GM12878 (cell line): Measurements from ENCODE around the gene ATP2B1.

Experiments
- NRF1 ChIP-seq: conservative IDR thresholded peaks from 2 replicates; pipeline ENCODE4 v1.6.1; 2011; ENCODE audit warnings: mild to moderate bottlenecking, low read depth, low read length, improper control_type of control experiment
- POLR2AphosphoS5 ChIP-seq: IDR thresholded peaks from 2 replicates; pipeline ENCODE4 v1.6.1; 2011; ENCODE audit warnings: mild to moderate bottlenecking, low read length, inconsistent platforms
- STAT3 ChIP-seq: IDR thresholded peaks from 2 replicates; pipeline ENCODE4 v1.6.1; 2011; ENCODE audit warnings: low read depth, low read length, improper control_type of control experiment
- ZBED1 ChIP-seq: IDR thresholded peaks from 2 replicates; pipeline ENCODE4 v1.6.1; 2016; ENCODE audit warnings: borderline replicate concordance
- TF ChIP-seq, protein P1 (sequence below): IDR thresholded peaks from 2 replicates; pipeline ENCODE4 v1.6.1; 2011; ENCODE audit warnings: borderline replicate concordance, low read depth, mild to moderate bottlenecking, moderate library complexity, low read length; ENCODE audit not compliant: insufficient read depth, poor library complexity, severe bottlenecking
- TF ChIP-seq, protein P2 (sequence below): fragments of 150-350 bp; IDR thresholded peaks from 2 replicates; pipeline ENCODE4 v1.6.1; 2016; ENCODE audit warnings: low read depth, low read length
- TF ChIP-seq, protein P3 (sequence below), 3 experiments: IDR thresholded peaks in 2 of 3; conservative IDR thresholded peaks in 1 of 3; 2 replicates each; pipeline ENCODE4 v1.5.1; 2011; ENCODE audit warnings: low read depth in 3 of 3, low read length in 3 of 3, mild to moderate bottlenecking in 3 of 3, control low read depth in 2 of 3, moderate library complexity in 2 of 3, inconsistent platforms in 1 of 3, mixed read lengths in 1 of 3; ENCODE audit not compliant: control insufficient read depth in 2 of 3, insufficient read depth in 1 of 3; ENCODE audit errors: extremely low read depth in 1 of 3

DNA sequence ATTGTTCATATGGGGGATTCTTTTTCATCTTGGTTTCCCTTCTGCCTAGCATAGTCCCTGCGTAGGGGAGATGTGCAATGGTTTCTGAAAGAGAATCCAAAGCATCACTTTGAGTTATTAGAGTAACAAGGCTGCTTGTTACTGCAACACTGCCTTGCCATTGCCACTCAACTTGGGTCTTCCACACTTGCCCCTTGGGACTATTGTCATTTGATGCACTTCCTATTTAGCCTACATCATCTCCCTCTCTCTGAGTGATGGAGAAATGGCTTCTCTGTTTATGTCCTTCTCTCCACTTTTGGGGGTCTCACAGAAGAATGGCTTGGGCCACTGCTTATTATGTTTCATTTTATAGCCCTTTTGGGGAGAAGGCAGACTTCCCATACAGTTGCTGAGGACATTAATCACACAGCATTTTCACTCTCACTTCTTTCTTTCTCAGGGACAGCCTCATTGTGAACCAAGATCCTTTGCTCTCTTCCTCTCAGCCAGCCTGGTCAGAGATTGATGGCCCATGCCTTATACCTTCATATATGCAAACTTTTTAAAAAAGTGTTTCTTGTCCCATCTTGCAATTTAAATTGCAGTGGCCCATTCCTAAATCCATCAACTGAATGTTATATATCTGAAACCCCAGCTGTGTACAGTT lies 131.9 kb downstream of the ATP2B1 start:
- no peak for TF ChIP-seq ZBED1
- TF ChIP-seq, protein P1, sequence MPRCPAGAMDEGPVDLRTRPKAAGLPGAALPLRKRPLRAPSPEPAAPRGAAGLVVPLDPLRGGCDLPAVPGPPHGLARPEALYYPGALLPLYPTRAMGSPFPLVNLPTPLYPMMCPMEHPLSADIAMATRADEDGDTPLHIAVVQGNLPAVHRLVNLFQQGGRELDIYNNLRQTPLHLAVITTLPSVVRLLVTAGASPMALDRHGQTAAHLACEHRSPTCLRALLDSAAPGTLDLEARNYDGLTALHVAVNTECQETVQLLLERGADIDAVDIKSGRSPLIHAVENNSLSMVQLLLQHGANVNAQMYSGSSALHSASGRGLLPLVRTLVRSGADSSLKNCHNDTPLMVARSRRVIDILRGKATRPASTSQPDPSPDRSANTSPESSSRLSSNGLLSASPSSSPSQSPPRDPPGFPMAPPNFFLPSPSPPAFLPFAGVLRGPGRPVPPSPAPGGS: no peak
- TF ChIP-seq STAT3: no peak
- TF ChIP-seq, protein P2, sequence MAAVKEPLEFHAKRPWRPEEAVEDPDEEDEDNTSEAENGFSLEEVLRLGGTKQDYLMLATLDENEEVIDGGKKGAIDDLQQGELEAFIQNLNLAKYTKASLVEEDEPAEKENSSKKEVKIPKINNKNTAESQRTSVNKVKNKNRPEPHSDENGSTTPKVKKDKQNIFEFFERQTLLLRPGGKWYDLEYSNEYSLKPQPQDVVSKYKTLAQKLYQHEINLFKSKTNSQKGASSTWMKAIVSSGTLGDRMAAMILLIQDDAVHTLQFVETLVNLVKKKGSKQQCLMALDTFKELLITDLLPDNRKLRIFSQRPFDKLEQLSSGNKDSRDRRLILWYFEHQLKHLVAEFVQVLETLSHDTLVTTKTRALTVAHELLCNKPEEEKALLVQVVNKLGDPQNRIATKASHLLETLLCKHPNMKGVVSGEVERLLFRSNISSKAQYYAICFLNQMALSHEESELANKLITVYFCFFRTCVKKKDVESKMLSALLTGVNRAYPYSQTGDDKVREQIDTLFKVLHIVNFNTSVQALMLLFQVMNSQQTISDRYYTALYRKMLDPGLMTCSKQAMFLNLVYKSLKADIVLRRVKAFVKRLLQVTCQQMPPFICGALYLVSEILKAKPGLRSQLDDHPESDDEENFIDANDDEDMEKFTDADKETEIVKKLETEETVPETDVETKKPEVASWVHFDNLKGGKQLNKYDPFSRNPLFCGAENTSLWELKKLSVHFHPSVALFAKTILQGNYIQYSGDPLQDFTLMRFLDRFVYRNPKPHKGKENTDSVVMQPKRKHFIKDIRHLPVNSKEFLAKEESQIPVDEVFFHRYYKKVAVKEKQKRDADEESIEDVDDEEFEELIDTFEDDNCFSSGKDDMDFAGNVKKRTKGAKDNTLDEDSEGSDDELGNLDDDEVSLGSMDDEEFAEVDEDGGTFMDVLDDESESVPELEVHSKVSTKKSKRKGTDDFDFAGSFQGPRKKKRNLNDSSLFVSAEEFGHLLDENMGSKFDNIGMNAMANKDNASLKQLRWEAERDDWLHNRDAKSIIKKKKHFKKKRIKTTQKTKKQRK: no peak
- TF ChIP-seq, protein P3, sequence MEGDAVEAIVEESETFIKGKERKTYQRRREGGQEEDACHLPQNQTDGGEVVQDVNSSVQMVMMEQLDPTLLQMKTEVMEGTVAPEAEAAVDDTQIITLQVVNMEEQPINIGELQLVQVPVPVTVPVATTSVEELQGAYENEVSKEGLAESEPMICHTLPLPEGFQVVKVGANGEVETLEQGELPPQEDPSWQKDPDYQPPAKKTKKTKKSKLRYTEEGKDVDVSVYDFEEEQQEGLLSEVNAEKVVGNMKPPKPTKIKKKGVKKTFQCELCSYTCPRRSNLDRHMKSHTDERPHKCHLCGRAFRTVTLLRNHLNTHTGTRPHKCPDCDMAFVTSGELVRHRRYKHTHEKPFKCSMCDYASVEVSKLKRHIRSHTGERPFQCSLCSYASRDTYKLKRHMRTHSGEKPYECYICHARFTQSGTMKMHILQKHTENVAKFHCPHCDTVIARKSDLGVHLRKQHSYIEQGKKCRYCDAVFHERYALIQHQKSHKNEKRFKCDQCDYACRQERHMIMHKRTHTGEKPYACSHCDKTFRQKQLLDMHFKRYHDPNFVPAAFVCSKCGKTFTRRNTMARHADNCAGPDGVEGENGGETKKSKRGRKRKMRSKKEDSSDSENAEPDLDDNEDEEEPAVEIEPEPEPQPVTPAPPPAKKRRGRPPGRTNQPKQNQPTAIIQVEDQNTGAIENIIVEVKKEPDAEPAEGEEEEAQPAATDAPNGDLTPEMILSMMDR (IDR thresholded peaks at IDR 0.05 in 2 of 3, conservative IDR thresholded peaks at IDR 0.05 in 1 of 3; ENCODE audit: control insufficient read depth in 2 of 3, extremely low read depth in 1 of 3, insufficient read depth in 1 of 3, low read depth in 3 of 3, low read length in 3 of 3): no peak
- TF ChIP-seq NRF1: no peak
- 0 out of 2 replicates have a peak, but pooled peaks have one; percentile 37 for TF ChIP-seq POLR2AphosphoS5
